Endothelial cell of umbilical vein (primary cell): ENCODE results near the gene RSPRY1.
A peak's percentile ranks its signal among the peaks of the same experiment; 100 is the strongest.

Experiments used
- CTCF ChIP-seq, 2 donors: IDR thresholded peaks; 1 replicate in 1 of 2; 2 replicates in 1 of 2; pipeline ENCODE4 v1.5.1; 2011; ENCODE audit warnings: low read length in 2 of 2, mild to moderate bottlenecking in 2 of 2, moderate library complexity in 2 of 2, control low read depth in 1 of 2, inconsistent platforms in 1 of 2, low read depth in 1 of 2; ENCODE audit not compliant: insufficient read depth in 1 of 2; ENCODE audit errors: extremely low read depth in 1 of 2
- EZH2 ChIP-seq: IDR thresholded peaks from 2 replicates; pipeline ENCODE4 v1.6.1; 2012; ENCODE audit warnings: borderline replicate concordance, low read depth, mild to moderate bottlenecking, moderate library complexity, low read length, inconsistent platforms; ENCODE audit not compliant: severe bottlenecking
- FOS ChIP-seq: IDR thresholded peaks from 2 replicates; pipeline ENCODE4 v1.6.1; 2011; ENCODE audit warnings: mild to moderate bottlenecking, low read length, moderate library complexity, borderline replicate concordance; ENCODE audit not compliant: insufficient read depth
- JUN ChIP-seq: IDR thresholded peaks from 2 replicates; pipeline ENCODE4 v1.6.1; 2011; ENCODE audit warnings: borderline replicate concordance, low read depth; ENCODE audit not compliant: insufficient read length, insufficient read depth
- MYC ChIP-seq: IDR thresholded peaks from one replicate; pipeline ENCODE4 v1.6.1; 2011; ENCODE audit warnings: mild to moderate bottlenecking, low read depth, low read length
- POLR2A ChIP-seq: IDR thresholded peaks from 2 replicates; pipeline ENCODE4 v1.6.1; 2012; ENCODE audit warnings: low read depth, mild to moderate bottlenecking, control low read depth, low read length
- POLR2AphosphoS5 ChIP-seq: IDR thresholded peaks from 2 replicates; pipeline ENCODE4 v1.6.1; 2012; ENCODE audit warnings: low read depth, mild to moderate bottlenecking, control low read depth, low read length, moderate library complexity; ENCODE audit not compliant: insufficient read depth

- TF ChIP-seq CTCF (IDR thresholded peaks at IDR 0.05; ENCODE audit: extremely low read depth in 1 of 2, insufficient read depth in 1 of 2, low read depth in 1 of 2, low read length in 2 of 2): no peak
- TF ChIP-seq JUN: no peak
- no peak for TF ChIP-seq EZH2
- peak; percentile 22 for TF ChIP-seq POLR2AphosphoS5
- TF ChIP-seq FOS: no peak
- no peak for TF ChIP-seq MYC
- no peak for TF ChIP-seq POLR2A
These were observed 634 bp upstream of the RSPRY1 start for GRCh38 chr16:57185446-57185944.
